Activated T-cell treated with anti-CD3 and anti-CD28 coated beads, Interleukin-2, amount 50 U/mL, for 72 hours (primary cell): Measurements from ENCODE around the gene PDCD7. TPM values are rescaled to one million over a fixed set of nuclear protein-coding genes. Genes with fewer than 3 reads are reported as not detected.
"Not testable (repeated sequence)": the region's sequence is repeated elsewhere in the genome, so short reads cannot be mapped to it uniquely, and the experiment has no call there.

ENCODE experiments used
- ATAC-seq, 2 donors: fragments of 150-1000 bp; cut with Tn5 transposase; replicated peaks in 1 of 2; 2 replicates each; pipeline ENCODE4 v1.10.0; 2021; ENCODE audit warnings: moderate library complexity in 2 of 2, mild to moderate bottlenecking in 1 of 2
- DNase-seq, 2 donors: peaks; one replicate each; pipeline ENCODE4 v3.0.0; 2021 to 2022; ENCODE audit warnings: mixed read lengths in 1 of 2
- H3K27ac Mint-ChIP-seq: one replicate; pipeline ENCODE4 v1.8.0; 2022; ENCODE audit warnings: mild to moderate bottlenecking, moderate library complexity, mixed read lengths
- H3K27me3 Mint-ChIP-seq: one replicate; pipeline ENCODE4 v1.8.0; 2022; ENCODE audit warnings: low read depth, mixed read lengths
- H3K36me3 Mint-ChIP-seq, 2 donors: one replicate each; pipeline ENCODE4 v1.8.0; 2022; ENCODE audit warnings: mixed read lengths in 2 of 2, mild to moderate bottlenecking in 1 of 2; ENCODE audit not compliant: insufficient read depth in 2 of 2
- H3K4me1 Mint-ChIP-seq: one replicate; pipeline ENCODE4 v1.8.0; 2022; ENCODE audit warnings: low read depth, mixed read lengths
- H3K4me3 Mint-ChIP-seq, 2 donors: one replicate each; pipeline ENCODE4 v1.8.0; 2022; ENCODE audit warnings: mild to moderate bottlenecking in 2 of 2, mixed read lengths in 2 of 2, moderate library complexity in 2 of 2
- H3K9me3 Mint-ChIP-seq, 2 donors: one replicate each; pipeline ENCODE4 v1.8.0; 2022; ENCODE audit warnings: mixed read lengths in 2 of 2
- total RNA-seq, 2 donors: library from RNA; stranded (reverse); gene quantifications; one replicate each; pipeline ENCODE4 v1.2.3, GENCODE V29; 2022

The PDCD7 gene, protein sequence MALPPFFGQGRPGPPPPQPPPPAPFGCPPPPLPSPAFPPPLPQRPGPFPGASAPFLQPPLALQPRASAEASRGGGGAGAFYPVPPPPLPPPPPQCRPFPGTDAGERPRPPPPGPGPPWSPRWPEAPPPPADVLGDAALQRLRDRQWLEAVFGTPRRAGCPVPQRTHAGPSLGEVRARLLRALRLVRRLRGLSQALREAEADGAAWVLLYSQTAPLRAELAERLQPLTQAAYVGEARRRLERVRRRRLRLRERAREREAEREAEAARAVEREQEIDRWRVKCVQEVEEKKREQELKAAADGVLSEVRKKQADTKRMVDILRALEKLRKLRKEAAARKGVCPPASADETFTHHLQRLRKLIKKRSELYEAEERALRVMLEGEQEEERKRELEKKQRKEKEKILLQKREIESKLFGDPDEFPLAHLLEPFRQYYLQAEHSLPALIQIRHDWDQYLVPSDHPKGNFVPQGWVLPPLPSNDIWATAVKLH
- 10 to 100 TPM; 47.4 to 49.0 TPM for total RNA-seq

DNA sequence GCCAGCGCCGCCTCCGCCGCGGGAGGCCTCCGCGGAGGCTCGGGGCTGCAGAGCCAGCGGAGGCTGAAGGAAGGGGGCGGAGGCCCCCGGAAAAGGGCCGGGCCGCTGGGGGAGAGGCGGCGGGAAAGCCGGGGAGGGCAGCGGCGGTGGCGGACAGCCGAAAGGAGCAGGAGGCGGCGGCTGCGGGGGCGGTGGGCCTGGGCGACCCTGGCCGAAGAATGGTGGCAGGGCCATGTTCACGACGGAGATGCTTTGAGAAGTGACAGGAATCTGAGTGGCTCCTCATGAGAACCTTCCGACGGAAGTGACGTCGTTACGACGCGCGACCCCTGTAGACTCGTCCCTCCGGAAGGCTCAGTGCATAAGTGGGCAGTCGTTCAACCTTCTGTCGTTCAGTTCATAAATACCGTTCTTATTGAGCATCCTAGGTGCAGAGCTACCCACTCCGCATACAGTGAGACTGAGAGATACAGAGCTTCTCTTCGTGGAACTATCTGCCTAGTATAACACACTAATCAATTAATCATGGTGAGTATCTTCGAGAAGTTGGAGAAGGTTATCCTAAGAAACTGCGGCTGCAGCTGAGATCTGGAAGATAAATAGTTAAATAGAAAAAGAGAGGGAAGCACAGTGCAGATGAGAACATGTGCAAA, at the start of gene PDCD7:
TSS of gene PDCD7 (minus strand) at position 261 of the 653 bp plus-strand sequence. CDS start at position 234, 27 bp downstream.
- DNase-seq = peak; percentile 84 to 87

GRCh38 chr15:65182538-65182937, 48.9 kb upstream of the PDCD7 start:
- Mint-ChIP-seq H3K36me3 (peaks cover 0 to 13% of the 10 kb centered on the region in 2 donors), H3K4me1 (peaks cover 26% of the 10 kb centered on the region), H3K9me3 (no peaks in the 10 kb centered on the region), H3K4me3 (peak overlapping the region; percentile 93 to 96), H3K27ac (peak overlapping the region; percentile 63), H3K27me3 (no peaks in the 10 kb centered on the region)
- no peak for DNase-seq
- no peak for ATAC-seq

More for the DNA sequence above, at the start of gene PDCD7:
- Mint-ChIP-seq H3K4me3 (peak within 1 kb of the TSS; percentile 98 to 99), H3K27me3 (no peaks in the 10 kb centered on the region), H3K4me1 (peaks cover 28% of the 10 kb centered on the region), H3K36me3 (peaks cover 9 to 15% of the 10 kb centered on the region in 2 donors), H3K27ac (peak within 1 kb of the TSS; percentile 92), H3K9me3 (peaks cover 3 to 5% of the 10 kb centered on the region in 2 donors)
- ATAC-seq = peak; percentile 96 to 98

DNA sequence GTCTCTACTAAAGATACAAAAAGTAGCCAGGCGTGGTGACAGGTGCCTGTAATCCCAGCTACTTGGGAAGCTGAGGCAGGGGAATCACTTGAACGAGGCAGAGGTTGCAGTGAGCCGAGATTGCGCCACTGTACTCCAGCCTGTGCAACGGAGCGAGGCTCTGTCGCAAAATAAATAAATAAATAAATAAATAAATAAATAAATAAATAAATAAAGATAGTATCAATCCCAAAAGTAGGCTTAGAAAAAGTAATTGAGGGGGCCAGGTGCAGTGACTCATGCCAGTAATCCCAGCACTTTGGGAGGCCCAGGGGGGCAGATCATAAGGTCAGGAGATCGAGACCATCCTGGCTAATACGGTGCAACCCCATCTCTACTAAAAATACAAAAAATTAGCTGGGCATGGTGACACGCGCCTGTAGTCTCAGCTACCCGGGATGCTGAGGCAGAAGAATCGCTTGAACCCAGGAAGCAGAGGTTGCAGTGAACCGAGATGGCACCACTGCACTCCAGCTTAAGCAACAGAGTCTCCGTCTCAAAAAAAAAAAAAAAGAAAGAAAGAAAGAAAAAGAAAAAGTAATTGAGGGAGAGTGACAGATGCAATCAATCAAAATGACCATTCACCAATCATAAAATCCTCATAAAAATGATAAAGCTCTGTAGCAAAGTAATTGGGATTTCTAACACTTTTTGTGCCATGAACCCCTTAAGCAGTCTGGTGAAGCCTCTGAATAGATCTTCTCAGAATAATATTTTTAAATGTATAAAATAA, 48.2 kb upstream of the PDCD7 start:
- Mint-ChIP-seq H3K36me3 (peaks cover 0 to 18% of the 10 kb centered on the region in 2 donors), H3K27ac (peak overlapping the region; percentile 28), H3K4me1 (peaks cover 26% of the 10 kb centered on the region), H3K4me3 (peak overlapping the region; percentile 52 to 54)
- H3K27me3 Mint-ChIP-seq, H3K9me3 Mint-ChIP-seq, ATAC-seq, DNase-seq: not testable (repeated sequence)

GRCh38 chr15:65180167-65180566, 46.6 kb upstream of the PDCD7 start:
- Mint-ChIP-seq H3K36me3 (peaks cover 0 to 23% of the 10 kb centered on the region in 2 donors), H3K27me3 (no peaks in the 10 kb centered on the region), H3K4me3 (no peak overlapping the region), H3K27ac (no peak overlapping the region), H3K4me1 (peaks cover 20% of the 10 kb centered on the region), H3K9me3 (no peaks in the 10 kb centered on the region)
- no peak for DNase-seq
- no peak for ATAC-seq

- Mint-ChIP-seq H3K36me3 (peaks cover 0 to 20% of the 10 kb centered on the region in 2 donors), H3K27ac (no peak overlapping the region), H3K9me3 (no peaks in the 10 kb centered on the region), H3K27me3 (no peaks in the 10 kb centered on the region), H3K4me1 (peaks cover 11% of the 10 kb centered on the region), H3K4me3 (no peak overlapping the region)
- ATAC-seq (no peak), DNase-seq (no peak)
Observed at GRCh38 chr15:65177901-65178300, 44.3 kb upstream of the PDCD7 start.

- no peaks in the 10 kb centered on the region for H3K4me1 Mint-ChIP-seq
- H3K27me3 Mint-ChIP-seq = no peaks in the 10 kb centered on the region
- H3K36me3 Mint-ChIP-seq = peaks cover 2 to 17% of the 10 kb centered on the region in 2 donors
- no peaks in the 10 kb centered on the region for H3K9me3 Mint-ChIP-seq
- ATAC-seq (no peak), DNase-seq (no peak)
- no peak overlapping the region for H3K27ac Mint-ChIP-seq
- H3K4me3 Mint-ChIP-seq = no peak overlapping the region
Observed at GRCh38 chr15:65176056-65176455, 42.4 kb upstream of the PDCD7 start.

DNA sequence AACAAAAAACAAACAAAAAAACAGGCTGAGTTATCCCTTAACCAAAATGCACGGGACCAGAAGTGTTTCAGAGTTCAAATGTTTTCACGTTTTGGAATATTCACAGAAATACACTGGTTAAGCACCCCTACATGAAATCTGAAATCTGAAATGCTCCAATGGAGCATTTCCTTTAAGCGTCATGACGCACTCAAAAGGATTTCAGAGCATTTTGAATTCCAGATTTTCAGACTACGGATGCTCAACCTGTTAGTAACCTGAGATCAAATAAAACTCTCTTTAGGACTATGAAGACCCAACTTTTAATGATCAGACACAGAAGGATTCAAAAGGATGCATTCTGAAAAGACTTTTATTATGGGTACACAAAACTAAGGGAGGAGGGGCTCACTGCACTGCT, 41.9 kb upstream of the PDCD7 start:
- H3K36me3 Mint-ChIP-seq = peaks cover 2 to 15% of the 10 kb centered on the region in 2 donors
- H3K4me1 Mint-ChIP-seq = no peaks in the 10 kb centered on the region

GRCh38 chr15:65174509-65174908, 40.9 kb upstream of the PDCD7 start:
- no peaks in the 10 kb centered on the region for H3K27me3 Mint-ChIP-seq
- no peak overlapping the region for H3K4me3 Mint-ChIP-seq
- ATAC-seq (no peak), DNase-seq (no peak)
- H3K4me1 Mint-ChIP-seq = no peaks in the 10 kb centered on the region
- no peaks in the 10 kb centered on the region for H3K9me3 Mint-ChIP-seq
- peaks cover 2 to 15% of the 10 kb centered on the region in 2 donors for H3K36me3 Mint-ChIP-seq
- no peak overlapping the region for H3K27ac Mint-ChIP-seq

More for the DNA sequence above, 41.9 kb upstream of the PDCD7 start:
- no peak for DNase-seq
- no peaks in the 10 kb centered on the region for H3K27me3 Mint-ChIP-seq
- no peak overlapping the region for H3K27ac Mint-ChIP-seq
- no peak overlapping the region for H3K4me3 Mint-ChIP-seq
- no peak for ATAC-seq
- H3K9me3 Mint-ChIP-seq = no peaks in the 10 kb centered on the region

DNA sequence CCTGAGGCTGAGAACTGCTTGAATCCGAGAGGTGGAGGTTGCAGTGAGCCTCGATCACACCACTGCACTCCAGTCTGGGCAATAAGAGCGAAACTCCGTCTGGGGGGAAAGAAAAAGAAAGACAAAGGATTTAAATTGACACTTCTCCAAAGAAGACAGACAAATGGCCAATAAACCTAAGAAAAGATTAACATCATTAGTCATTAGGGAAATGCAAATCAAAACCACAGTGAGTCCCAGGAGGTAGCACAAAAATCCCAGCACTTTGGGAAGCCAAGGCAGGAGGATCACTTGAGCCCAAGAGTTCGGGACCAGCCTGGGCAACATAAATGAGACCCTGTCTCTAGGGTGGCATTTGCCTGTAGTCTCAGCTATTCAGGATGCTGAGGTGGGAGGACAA, 38.9 kb upstream of the PDCD7 start:
- H3K36me3 Mint-ChIP-seq = peaks cover 2 to 12% of the 10 kb centered on the region in 2 donors
- no peak overlapping the region for H3K27ac Mint-ChIP-seq
- H3K27me3 Mint-ChIP-seq = no peaks in the 10 kb centered on the region

DNA sequence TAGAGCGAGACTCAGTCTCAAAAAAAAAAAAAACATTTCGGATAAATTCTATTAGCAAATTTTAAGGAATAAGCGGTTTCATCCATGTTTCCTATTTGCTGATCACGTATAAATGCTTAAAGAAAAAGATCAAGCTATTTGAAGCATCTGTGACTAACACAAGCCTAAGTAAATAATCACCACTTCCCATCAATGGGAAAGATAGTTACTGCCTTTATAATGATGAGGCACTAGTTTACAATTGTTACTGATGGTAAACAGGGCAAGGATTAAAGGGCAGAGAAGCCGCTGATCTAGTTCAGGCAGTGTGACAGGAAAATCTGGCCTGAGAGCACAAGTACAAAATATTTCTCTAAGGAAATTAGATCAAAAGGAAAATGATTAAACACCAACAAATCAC, 37.8 kb upstream of the PDCD7 start:
- Mint-ChIP-seq H3K36me3 (peaks cover 2 to 8% of the 10 kb centered on the region in 2 donors), H3K4me1 (peaks cover 5% of the 10 kb centered on the region), H3K27ac (no peak overlapping the region), H3K4me3 (no peak overlapping the region), H3K9me3 (no peaks in the 10 kb centered on the region), H3K27me3 (no peaks in the 10 kb centered on the region)
- no peak for ATAC-seq
- no peak for DNase-seq

More for the DNA sequence above, 38.9 kb upstream of the PDCD7 start:
- peaks cover 5% of the 10 kb centered on the region for H3K4me1 Mint-ChIP-seq
- no peak for ATAC-seq
- no peak for DNase-seq
- H3K4me3 Mint-ChIP-seq = no peak overlapping the region
- no peaks in the 10 kb centered on the region for H3K9me3 Mint-ChIP-seq

- Mint-ChIP-seq H3K27me3 (no peaks in the 10 kb centered on the region), H3K4me3 (no peak overlapping the region), H3K9me3 (no peaks in the 10 kb centered on the region), H3K27ac (no peak overlapping the region), H3K36me3 (no peaks in the 10 kb centered on the region), H3K4me1 (peaks cover 10% of the 10 kb centered on the region)
- no peak for DNase-seq
- ATAC-seq = no peak
Observed at GRCh38 chr15:65165875-65166274, 32.3 kb upstream of the PDCD7 start.

DNA sequence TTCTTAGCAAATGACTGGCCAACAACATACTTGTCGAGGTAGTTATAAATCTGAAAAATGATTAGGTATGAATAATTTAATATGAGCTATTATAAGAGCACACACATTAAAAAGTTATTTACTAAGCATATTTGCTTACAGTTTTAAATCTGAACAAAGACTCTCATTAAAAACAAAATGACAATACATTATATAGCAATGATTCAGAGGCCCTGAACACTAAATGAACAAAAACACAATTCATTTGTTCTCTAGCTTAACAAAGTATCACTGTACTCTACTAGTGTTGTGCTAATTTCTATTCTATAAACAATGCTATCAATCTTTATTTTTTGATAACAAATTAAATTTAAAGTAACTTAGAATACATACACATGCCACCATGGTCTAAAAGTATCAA, 30.5 kb upstream of the PDCD7 start:
- Mint-ChIP-seq H3K27me3 (no peaks in the 10 kb centered on the region), H3K4me1 (peaks cover 10% of the 10 kb centered on the region), H3K4me3 (no peak overlapping the region), H3K9me3 (no peaks in the 10 kb centered on the region), H3K36me3 (no peaks in the 10 kb centered on the region), H3K27ac (no peak overlapping the region)
- no peak for ATAC-seq
- no peak for DNase-seq

DNA sequence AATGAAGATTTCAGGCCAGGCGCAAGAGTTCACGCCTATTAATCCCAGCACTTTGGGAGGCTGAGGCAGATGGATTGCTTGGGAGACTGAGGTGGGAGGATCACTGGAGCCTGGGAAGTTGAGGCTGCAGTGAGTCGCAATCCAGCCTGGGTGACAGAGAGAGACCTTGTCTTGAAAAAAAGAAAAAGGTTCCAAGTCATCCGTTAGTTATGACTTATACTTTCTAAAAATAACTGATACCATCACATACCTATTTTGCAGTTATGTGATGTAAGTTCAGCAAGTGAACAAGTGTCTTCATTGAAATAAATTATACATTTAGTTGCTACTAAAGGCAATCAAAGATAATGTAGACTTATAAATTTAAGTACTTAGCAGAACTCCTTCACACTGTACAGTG, 29.4 kb upstream of the PDCD7 start:
- Mint-ChIP-seq H3K36me3 (no peaks in the 10 kb centered on the region), H3K4me3 (no peak overlapping the region), H3K27me3 (no peaks in the 10 kb centered on the region), H3K27ac (no peak overlapping the region), H3K9me3 (no peaks in the 10 kb centered on the region), H3K4me1 (peaks cover 9% of the 10 kb centered on the region)
- ATAC-seq (no peak), DNase-seq (no peak)
